BJ (cell line): ENCODE results near the gene FAM117B. TPM values are rescaled to one million over a fixed set of nuclear protein-coding genes. Genes with fewer than 3 reads are reported as not detected.

Experiments used
- CTCF ChIA-PET: fragments of 350-600 bp; formaldehyde crosslinking; extraction: SDS; loops from one replicate; lab custom pipeline; 2021; ENCODE audit warnings: antibody characterized with exemption, inconsistent platforms; lab: Yijun Ruan, JAX
- POLR2A ChIA-PET: fragments of 300-600 bp; sonication (Branson Sonifier 250); formaldehyde crosslinking; extraction: SDS; loops from one replicate; lab custom pipeline; 2021; ENCODE audit warnings: antibody characterized with exemption; lab: Charles Lee
- DNase-seq: peaks from one replicate; pipeline ENCODE4 v3.0.0-alpha.2; 2011; ENCODE audit warnings: low read depth
- H3K27me3 ChIP-seq: 2 replicates; pipeline ENCODE4 v1.6.0; 2011; ENCODE audit warnings: low read length; ENCODE audit not compliant: control insufficient read depth, insufficient read depth
- H3K36me3 ChIP-seq: 2 replicates; pipeline ENCODE4 v1.5.1; 2011; ENCODE audit warnings: low read length; ENCODE audit not compliant: control insufficient read depth, insufficient read depth
- H3K4me3 ChIP-seq: 2 replicates; pipeline ENCODE4 v1.5.1; 2011; ENCODE audit warnings: low read depth, mild to moderate bottlenecking, control low read depth, low read length
- polyA plus RNA-seq: library from polyadenylated mRNA; depleted of rRNA; stranded (reverse); fragments of >200 nt; gene quantifications from 2 replicates; pipeline ENCODE4 v1.2.3, GENCODE V29; 2011
- TF ChIP-seq, protein P1 (sequence below): IDR thresholded peaks from 2 replicates; pipeline ENCODE4 v1.5.1; 2011; ENCODE audit warnings: low read depth, mild to moderate bottlenecking, control low read depth, inconsistent platforms, low read length, moderate library complexity; ENCODE audit not compliant: insufficient read depth

Gene FAM117B
- polyA plus RNA-seq, 1 experiment, result 0.29 TPM

DNA sequence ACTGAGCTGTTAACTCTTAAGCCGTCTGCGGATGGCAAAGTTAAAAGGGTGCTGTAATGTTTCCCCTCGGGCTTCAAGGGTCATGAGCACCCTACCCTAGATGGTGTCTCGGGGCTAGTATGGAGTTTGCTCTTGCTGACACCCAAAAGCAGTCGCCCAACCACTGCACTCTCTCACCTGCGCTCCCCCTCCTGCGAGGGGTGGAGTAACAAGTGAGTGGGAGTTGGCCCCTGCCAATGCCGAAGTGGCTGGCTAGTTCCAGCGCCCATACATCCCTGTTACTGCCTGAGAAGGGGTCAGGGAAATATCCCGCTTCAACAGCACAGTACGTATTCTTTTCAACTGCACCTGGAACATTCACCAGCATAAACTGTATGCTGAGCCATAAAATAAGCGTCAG, 47.5 kb downstream of the FAM117B start:
- no peak overlapping the region for H3K4me3 ChIP-seq
- POLR2A ChIA-PET, result no interaction called here
- H3K27me3 ChIP-seq, result no peaks in the 10 kb centered on the region
- CTCF ChIA-PET, result no interaction called here
- H3K36me3 ChIP-seq, result no peaks in the 10 kb centered on the region
- no peak for DNase-seq
- TF ChIP-seq, protein P1, sequence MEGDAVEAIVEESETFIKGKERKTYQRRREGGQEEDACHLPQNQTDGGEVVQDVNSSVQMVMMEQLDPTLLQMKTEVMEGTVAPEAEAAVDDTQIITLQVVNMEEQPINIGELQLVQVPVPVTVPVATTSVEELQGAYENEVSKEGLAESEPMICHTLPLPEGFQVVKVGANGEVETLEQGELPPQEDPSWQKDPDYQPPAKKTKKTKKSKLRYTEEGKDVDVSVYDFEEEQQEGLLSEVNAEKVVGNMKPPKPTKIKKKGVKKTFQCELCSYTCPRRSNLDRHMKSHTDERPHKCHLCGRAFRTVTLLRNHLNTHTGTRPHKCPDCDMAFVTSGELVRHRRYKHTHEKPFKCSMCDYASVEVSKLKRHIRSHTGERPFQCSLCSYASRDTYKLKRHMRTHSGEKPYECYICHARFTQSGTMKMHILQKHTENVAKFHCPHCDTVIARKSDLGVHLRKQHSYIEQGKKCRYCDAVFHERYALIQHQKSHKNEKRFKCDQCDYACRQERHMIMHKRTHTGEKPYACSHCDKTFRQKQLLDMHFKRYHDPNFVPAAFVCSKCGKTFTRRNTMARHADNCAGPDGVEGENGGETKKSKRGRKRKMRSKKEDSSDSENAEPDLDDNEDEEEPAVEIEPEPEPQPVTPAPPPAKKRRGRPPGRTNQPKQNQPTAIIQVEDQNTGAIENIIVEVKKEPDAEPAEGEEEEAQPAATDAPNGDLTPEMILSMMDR, result no peak

DNA sequence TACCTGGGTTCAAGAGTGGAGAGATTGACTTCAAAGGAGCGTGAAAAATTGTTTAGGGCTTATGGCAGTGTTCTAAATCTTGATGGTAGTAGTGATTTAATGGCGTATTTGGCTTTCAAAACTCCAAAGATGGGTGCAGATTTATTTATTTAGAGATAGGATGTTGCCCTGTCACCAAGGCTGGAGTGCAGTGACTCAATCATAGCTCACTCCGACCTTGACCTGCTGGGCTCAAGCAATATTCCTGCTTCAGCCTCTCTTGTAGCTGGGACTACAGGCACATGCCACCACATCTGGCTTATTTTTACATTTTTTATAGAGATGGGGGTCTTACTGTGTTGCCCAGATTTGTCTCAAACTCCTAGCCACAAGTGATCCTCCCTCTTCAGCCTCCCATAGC, 52.5 kb downstream of the FAM117B start:
- TF ChIP-seq, protein P1, result no peak
- ChIA-PET CTCF (no interaction called here), POLR2A (no interaction called here)
- Histone ChIP-seq H3K4me3 (no peak overlapping the region), H3K36me3 (no peaks in the 10 kb centered on the region), H3K27me3 (no peaks in the 10 kb centered on the region)
- DNase-seq, result no peak

DNA sequence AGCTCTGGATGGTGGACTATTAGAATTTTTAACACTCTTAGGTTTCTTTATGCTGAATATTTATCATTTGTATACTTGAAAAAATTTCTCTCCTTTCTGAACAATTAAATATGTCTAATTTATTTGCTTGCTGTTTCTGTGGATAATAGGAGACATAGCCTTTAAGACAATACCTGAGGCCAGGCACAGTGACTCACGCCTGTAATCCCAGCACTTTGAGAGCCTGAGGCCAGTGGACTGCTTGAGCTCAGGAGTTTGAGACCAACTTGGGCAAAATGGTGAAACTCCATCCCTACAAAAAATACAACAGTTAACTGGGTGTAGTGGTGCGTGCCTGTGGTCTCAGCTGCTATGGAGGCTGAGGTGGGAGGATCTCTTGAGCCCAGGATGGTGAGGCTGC, 54.7 kb downstream of the FAM117B start:
- ChIA-PET CTCF (no interaction called here), POLR2A (no interaction called here)
- H3K36me3 ChIP-seq, result no peaks in the 10 kb centered on the region
- H3K27me3 ChIP-seq, result no peaks in the 10 kb centered on the region
- no peak overlapping the region for H3K4me3 ChIP-seq
- TF ChIP-seq, protein P1, result no peak
- no peak for DNase-seq

DNA sequence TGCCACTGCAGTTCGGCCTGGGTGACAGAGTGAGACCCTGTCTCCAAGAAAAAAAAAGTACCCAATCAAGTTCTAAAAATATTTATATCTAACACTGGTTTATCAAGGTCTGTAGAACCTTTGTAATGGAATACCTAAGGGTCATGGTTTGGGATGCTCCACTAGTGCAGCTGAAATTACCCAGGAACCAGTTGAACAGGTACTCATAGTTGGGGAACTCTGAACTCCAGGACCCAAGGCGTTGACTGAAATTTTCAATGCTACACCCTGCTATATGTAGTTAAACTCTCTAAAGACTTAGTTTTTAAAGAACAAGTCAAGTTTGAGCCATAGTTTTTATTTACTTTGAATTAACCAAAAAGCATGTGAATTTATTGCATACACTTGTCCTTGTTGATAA, 55.1 kb downstream of the FAM117B start:
- ChIA-PET CTCF (no interaction called here), POLR2A (no interaction called here)
- DNase-seq, result no peak
- H3K36me3 ChIP-seq, result no peaks in the 10 kb centered on the region
- no peaks in the 10 kb centered on the region for H3K27me3 ChIP-seq
- TF ChIP-seq, protein P1, result no peak
- no peak overlapping the region for H3K4me3 ChIP-seq

DNA sequence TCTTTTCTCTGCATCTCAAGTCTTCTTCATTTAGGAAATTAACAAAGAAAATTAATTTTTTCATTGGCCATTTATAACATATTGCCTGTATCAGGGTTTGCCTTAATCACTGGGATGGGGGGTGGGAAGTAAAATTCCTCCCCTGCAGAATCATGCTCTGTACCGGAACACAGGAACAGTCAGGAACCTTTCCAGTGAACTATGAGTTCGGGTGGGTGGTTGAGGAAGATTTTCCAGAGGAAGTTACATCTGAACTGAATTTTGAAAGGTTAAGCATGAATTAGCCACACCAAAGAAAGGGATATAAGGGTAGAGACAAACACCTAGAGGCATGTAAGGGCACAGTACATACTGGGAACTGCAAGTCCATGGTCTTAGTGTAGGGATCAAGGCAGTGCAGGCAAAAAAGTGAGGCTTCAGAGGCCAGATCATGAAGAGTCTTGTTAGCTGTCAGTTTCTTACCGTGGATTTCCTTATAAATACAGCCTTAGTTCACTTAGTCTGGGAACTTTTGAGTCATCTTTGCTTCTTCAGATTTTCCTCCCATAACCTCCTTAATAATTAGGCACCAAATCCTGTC, 55.6 kb downstream of the FAM117B start:
- H3K27me3 ChIP-seq, result no peaks in the 10 kb centered on the region
- TF ChIP-seq, protein P1, result no peak
- no peak for DNase-seq
- no peak overlapping the region for H3K4me3 ChIP-seq
- H3K36me3 ChIP-seq, result no peaks in the 10 kb centered on the region
- ChIA-PET CTCF (no interaction called here), POLR2A (no interaction called here)
